Testis (tissue), 2 donors: ENCODE data around the gene MPL.

Experiments used
- CTCF ChIP-seq, 3 experiments: fragments of 450-650 bp in 2 of 3; fragments of 200-600 bp in 1 of 3; sonication (generic) in 1 of 3; IDR thresholded peaks; one replicate each; pipeline ENCODE4 v1.5.1; 2016 to 2019; ENCODE audit warnings: antibody characterized with exemption in 3 of 3, mild to moderate bottlenecking in 2 of 3, moderate library complexity in 1 of 3
- POLR2A ChIP-seq: fragments of 450-650 bp; IDR thresholded peaks from one replicate; pipeline ENCODE4 v1.6.1; 2017; ENCODE audit warnings: antibody characterized with exemption, mild to moderate bottlenecking, moderate library complexity

GRCh38 chr1:43358121-43358745, 20.6 kb downstream of the MPL start:
- TF ChIP-seq CTCF (IDR thresholded peaks at IDR 0.05), result peak in 1 of 3 experiments; percentile 6
- TF ChIP-seq POLR2A, result no peak
